Tibial nerve (tissue), 4 donors: ENCODE measurements around the gene RAP1GAP.

Experiments used
- CTCF ChIP-seq, 5 experiments: fragments of 200-600 bp in 3 of 5; fragments of 450-650 bp in 2 of 5; sonication (generic) in 3 of 5; IDR thresholded peaks; one replicate each; pipeline ENCODE4 v1.5.1; 2016 to 2019; ENCODE audit warnings: antibody characterized with exemption in 5 of 5, mild to moderate bottlenecking in 3 of 5, moderate library complexity in 2 of 5
- EP300 ChIP-seq, 2 donors: sonication (generic); formaldehyde crosslinking; IDR thresholded peaks; one replicate each; pipeline ENCODE4 v1.6.1; 2017; ENCODE audit warnings: antibody characterized with exemption in 2 of 2, mild to moderate bottlenecking in 1 of 2
- POLR2A ChIP-seq, 2 donors: fragments of 450-650 bp; IDR thresholded peaks; one replicate each; pipeline ENCODE4 v1.6.1; 2017; ENCODE audit warnings: antibody characterized with exemption in 2 of 2, mild to moderate bottlenecking in 2 of 2, moderate library complexity in 2 of 2

- no peak for TF ChIP-seq CTCF (IDR thresholded peaks at IDR 0.05)
- TF ChIP-seq EP300 (IDR thresholded peaks at IDR 0.05): no peak
- TF ChIP-seq POLR2A (IDR thresholded peaks at IDR 0.05): no peak
Observed at GRCh38 chr1:21680918-21681317, 11.8 kb upstream of the RAP1GAP start.
